Upper lobe of left lung (tissue), 4 donors: ENCODE data around the gene FTO.

Experiments
- EP300 ChIP-seq, 4 donors: sonication (generic); formaldehyde crosslinking; IDR thresholded peaks; one replicate each; pipeline ENCODE4 v1.5.1; 2017; ENCODE audit warnings: antibody characterized with exemption in 4 of 4, control low read depth in 2 of 4
- POLR2A ChIP-seq, 4 donors: fragments of 450-650 bp; IDR thresholded peaks; one replicate each; pipeline ENCODE4 v1.5.1; 2016 to 2017; ENCODE audit warnings: antibody characterized with exemption in 4 of 4, mild to moderate bottlenecking in 2 of 4
- POLR2AphosphoS5 ChIP-seq, 2 donors: sonication (generic); formaldehyde crosslinking; IDR thresholded peaks; one replicate each; pipeline ENCODE4 v1.5.1; 2017; ENCODE audit warnings: antibody characterized with exemption in 2 of 2
- TF ChIP-seq, protein P1 (sequence below), 6 experiments: fragments of 450-650 bp in 4 of 6; fragments of 200-600 bp in 2 of 6; sonication (generic) in 2 of 6; IDR thresholded peaks; one replicate each; pipeline ENCODE4 v1.5.1; 2016 to 2019; ENCODE audit warnings: antibody characterized with exemption in 6 of 6

DNA sequence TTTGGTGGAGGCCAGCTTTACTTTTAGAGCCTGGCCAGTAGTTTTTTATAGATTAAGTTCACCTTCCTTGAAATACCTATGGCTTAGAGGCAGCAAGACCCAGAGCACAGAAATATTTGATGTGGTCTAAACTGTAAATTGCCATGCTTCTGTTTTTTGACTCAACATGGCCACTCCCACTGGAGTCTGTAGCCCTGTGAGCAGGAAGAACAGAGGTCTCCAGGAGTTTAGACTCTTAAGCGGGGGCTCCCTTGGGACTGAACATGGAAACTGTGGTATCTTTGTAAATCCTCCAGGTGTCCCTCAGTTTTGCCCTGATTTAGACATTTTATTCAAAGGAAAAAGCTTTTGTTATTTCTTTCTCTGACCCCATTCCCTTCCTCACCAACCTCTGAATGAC, 145.6 kb downstream of the FTO start:
- TF ChIP-seq POLR2AphosphoS5 (IDR thresholded peaks at IDR 0.05) (no peak), POLR2A (IDR thresholded peaks at IDR 0.05) (no peak), EP300 (IDR thresholded peaks at IDR 0.05) (no peak)
- TF ChIP-seq, protein P1, sequence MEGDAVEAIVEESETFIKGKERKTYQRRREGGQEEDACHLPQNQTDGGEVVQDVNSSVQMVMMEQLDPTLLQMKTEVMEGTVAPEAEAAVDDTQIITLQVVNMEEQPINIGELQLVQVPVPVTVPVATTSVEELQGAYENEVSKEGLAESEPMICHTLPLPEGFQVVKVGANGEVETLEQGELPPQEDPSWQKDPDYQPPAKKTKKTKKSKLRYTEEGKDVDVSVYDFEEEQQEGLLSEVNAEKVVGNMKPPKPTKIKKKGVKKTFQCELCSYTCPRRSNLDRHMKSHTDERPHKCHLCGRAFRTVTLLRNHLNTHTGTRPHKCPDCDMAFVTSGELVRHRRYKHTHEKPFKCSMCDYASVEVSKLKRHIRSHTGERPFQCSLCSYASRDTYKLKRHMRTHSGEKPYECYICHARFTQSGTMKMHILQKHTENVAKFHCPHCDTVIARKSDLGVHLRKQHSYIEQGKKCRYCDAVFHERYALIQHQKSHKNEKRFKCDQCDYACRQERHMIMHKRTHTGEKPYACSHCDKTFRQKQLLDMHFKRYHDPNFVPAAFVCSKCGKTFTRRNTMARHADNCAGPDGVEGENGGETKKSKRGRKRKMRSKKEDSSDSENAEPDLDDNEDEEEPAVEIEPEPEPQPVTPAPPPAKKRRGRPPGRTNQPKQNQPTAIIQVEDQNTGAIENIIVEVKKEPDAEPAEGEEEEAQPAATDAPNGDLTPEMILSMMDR (IDR thresholded peaks at IDR 0.05), result no peak
